WTC11 (cell line): ENCODE data around the gene SRP9. TPM values are rescaled to one million over a fixed set of nuclear protein-coding genes. Genes with fewer than 3 reads are reported as not detected.

Experiments used
- ATAC-seq: fragments of 200-7000 bp; cut with Tn5 transposase; 2 replicates; pipeline ENCODE4 v1.10.0; 2021; ENCODE audit warnings: mild to moderate bottlenecking, moderate library complexity
- CTCF ChIA-PET: fragments of 300-600 bp; sonication (Branson Sonifier 250); formaldehyde crosslinking; loops from one replicate; lab custom pipeline; 2021; ENCODE audit warnings: antibody characterized with exemption; lab: Charles Lee
- POLR2A ChIA-PET: fragments of 350-600 bp; sonication (Branson Sonifier 250); formaldehyde crosslinking; loops from one replicate; lab custom pipeline; 2021; ENCODE audit warnings: antibody characterized with exemption; lab: Charles Lee
- DNase-seq: peaks from one replicate; pipeline ENCODE4 v3.0.0; 2021; ENCODE audit warnings: low spot score
- H3K27ac Mint-ChIP-seq: 2 replicates; pipeline ENCODE4 v1.8.0; 2021; ENCODE audit warnings: mixed read lengths
- H3K27me3 Mint-ChIP-seq: 2 replicates; pipeline ENCODE4 v1.8.0; 2021; ENCODE audit warnings: low read depth, mild to moderate bottlenecking, moderate library complexity, mixed read lengths
- H3K36me3 Mint-ChIP-seq: 2 replicates; pipeline ENCODE4 v1.8.0; 2021; ENCODE audit warnings: mixed read lengths
- H3K4me1 Mint-ChIP-seq: 2 replicates; pipeline ENCODE4 v1.8.0; 2022; ENCODE audit warnings: mixed read lengths
- H3K4me3 Mint-ChIP-seq: 2 replicates; pipeline ENCODE4 v1.8.0; 2021; ENCODE audit warnings: mild to moderate bottlenecking, moderate library complexity, mixed read lengths
- H3K9me3 Mint-ChIP-seq: 2 replicates; pipeline ENCODE4 v1.8.0; 2021; ENCODE audit warnings: mixed read lengths
- ATF1 ChIP-seq: sonication (generic); formaldehyde crosslinking; IDR thresholded peaks from 2 replicates; pipeline ENCODE4 v1.8.1; 2023; ENCODE audit warnings: mild to moderate bottlenecking, moderate library complexity, missing genetic modification reagents
- CREB1 ChIP-seq: sonication (generic); formaldehyde crosslinking; IDR thresholded peaks from 2 replicates; pipeline ENCODE4 v1.8.0; 2023; ENCODE audit warnings: mild to moderate bottlenecking, missing genetic modification reagents
- GABPB1 ChIP-seq: sonication (generic); formaldehyde crosslinking; IDR thresholded peaks from 2 replicates; pipeline ENCODE4 v1.8.1; 2023; ENCODE audit warnings: mild to moderate bottlenecking, missing genetic modification reagents
- GRHL2 ChIP-seq: fragments of 250-450 bp; sonication (Bioruptor Pico); IDR thresholded peaks from 2 replicates; pipeline ENCODE4 v1.8.0; 2022; ENCODE audit warnings: mild to moderate bottlenecking, moderate library complexity; ENCODE audit not compliant: insufficient replicate concordance, severe bottlenecking
- JUN ChIP-seq: sonication (generic); formaldehyde crosslinking; IDR thresholded peaks from 2 replicates; pipeline ENCODE4 v1.8.0; 2023; ENCODE audit warnings: mild to moderate bottlenecking, missing genetic modification reagents
- OVOL2 ChIP-seq: fragments of 250-450 bp; sonication (Bioruptor Pico); IDR thresholded peaks from 2 replicates; pipeline ENCODE4 v1.9.0; 2021; ENCODE audit warnings: mild to moderate bottlenecking, borderline replicate concordance
- PRRX2 ChIP-seq: fragments of 250-450 bp; sonication (Bioruptor Pico); IDR thresholded peaks from 2 replicates; pipeline ENCODE4 v1.8.0; 2021; ENCODE audit warnings: mild to moderate bottlenecking
- RORB ChIP-seq: fragments of 250-450 bp; sonication (Bioruptor Pico); IDR thresholded peaks from 2 replicates; pipeline ENCODE4 v1.9.0; 2021; ENCODE audit warnings: mild to moderate bottlenecking
- SP1 ChIP-seq: sonication (generic); formaldehyde crosslinking; conservative IDR thresholded peaks from 2 replicates; pipeline ENCODE4 v1.8.1; 2022; ENCODE audit warnings: missing genetic modification reagents
- TEAD4 ChIP-seq: sonication (generic); formaldehyde crosslinking; IDR thresholded peaks from 2 replicates; pipeline ENCODE4 v1.8.0; 2022; ENCODE audit warnings: mild to moderate bottlenecking, missing genetic modification reagents
- ZNF219 ChIP-seq: sonication (generic); formaldehyde crosslinking; IDR thresholded peaks from 2 replicates; pipeline ENCODE4 v1.8.0; 2023; ENCODE audit warnings: missing genetic modification reagents, mild to moderate bottlenecking, borderline replicate concordance
- ZNF232 ChIP-seq: sonication (generic); formaldehyde crosslinking; IDR thresholded peaks from 2 replicates; pipeline ENCODE4 v1.8.0; 2022; ENCODE audit warnings: mild to moderate bottlenecking, missing genetic modification reagents
- ZNF317 ChIP-seq: sonication (generic); formaldehyde crosslinking; IDR thresholded peaks from 2 replicates; pipeline ENCODE4 v1.8.1; 2023; ENCODE audit warnings: low read depth, mild to moderate bottlenecking, moderate library complexity, missing genetic modification reagents, borderline replicate concordance
- ZNF396 ChIP-seq: fragments of 250-450 bp; sonication (Bioruptor Pico); IDR thresholded peaks from 2 replicates; pipeline ENCODE4 v1.8.0; 2021; ENCODE audit warnings: mild to moderate bottlenecking, moderate library complexity, borderline replicate concordance
- ZNF423 ChIP-seq: fragments of 250-450 bp; sonication (Bioruptor Pico); IDR thresholded peaks from 2 replicates; pipeline ENCODE4 v2.1.2; 2022; ENCODE audit warnings: mild to moderate bottlenecking, moderate library complexity
- total RNA-seq: library from RNA; stranded (reverse); gene quantifications from 3 replicates; pipeline ENCODE4 v1.2.3, GENCODE V29; 2021
- TF ChIP-seq, protein P1 (sequence below): sonication (generic); formaldehyde crosslinking; IDR thresholded peaks from 2 replicates; pipeline ENCODE4 v1.8.1; 2022; ENCODE audit warnings: mild to moderate bottlenecking, missing genetic modification reagents, moderate library complexity, borderline replicate concordance
- TF ChIP-seq, protein P2 (sequence below): sonication (generic); formaldehyde crosslinking; IDR thresholded peaks from 2 replicates; pipeline ENCODE4 v1.8.1; 2022; ENCODE audit warnings: mild to moderate bottlenecking, moderate library complexity, missing genetic modification reagents
- TF ChIP-seq, protein P3 (sequence below): fragments of 200-600 bp; IDR thresholded peaks from 2 replicates; pipeline ENCODE4 v1.8.0; 2022; ENCODE audit warnings: antibody characterized with exemption
- TF ChIP-seq, protein P4 (sequence below): fragments of 250-450 bp; sonication (Bioruptor Pico); IDR thresholded peaks from 2 replicates; pipeline ENCODE4 v1.9.0; 2021; ENCODE audit warnings: mild to moderate bottlenecking
- TF ChIP-seq, protein P5 (sequence below): sonication (generic); formaldehyde crosslinking; IDR thresholded peaks from 2 replicates; pipeline ENCODE4 v1.8.1; 2023; ENCODE audit warnings: mild to moderate bottlenecking, missing genetic modification reagents
- TF ChIP-seq, protein P6 (sequence below): sonication (generic); formaldehyde crosslinking; IDR thresholded peaks from 2 replicates; pipeline ENCODE4 v1.8.1; 2022; ENCODE audit warnings: low read depth, missing genetic modification reagents, borderline replicate concordance
- TF ChIP-seq, protein P7 (sequence below): sonication (generic); formaldehyde crosslinking; IDR thresholded peaks from 2 replicates; pipeline ENCODE4 v1.8.0; 2022; ENCODE audit warnings: mild to moderate bottlenecking, missing genetic modification reagents
- TF ChIP-seq, protein P8 (sequence below): sonication (generic); formaldehyde crosslinking; conservative IDR thresholded peaks from 2 replicates; pipeline ENCODE4 v1.8.1; 2023; ENCODE audit warnings: mild to moderate bottlenecking, low read depth, missing genetic modification reagents, moderate library complexity

Gene SRP9
- total RNA-seq, 1 experiment from 2014 or later: 375 TPM

DNA sequence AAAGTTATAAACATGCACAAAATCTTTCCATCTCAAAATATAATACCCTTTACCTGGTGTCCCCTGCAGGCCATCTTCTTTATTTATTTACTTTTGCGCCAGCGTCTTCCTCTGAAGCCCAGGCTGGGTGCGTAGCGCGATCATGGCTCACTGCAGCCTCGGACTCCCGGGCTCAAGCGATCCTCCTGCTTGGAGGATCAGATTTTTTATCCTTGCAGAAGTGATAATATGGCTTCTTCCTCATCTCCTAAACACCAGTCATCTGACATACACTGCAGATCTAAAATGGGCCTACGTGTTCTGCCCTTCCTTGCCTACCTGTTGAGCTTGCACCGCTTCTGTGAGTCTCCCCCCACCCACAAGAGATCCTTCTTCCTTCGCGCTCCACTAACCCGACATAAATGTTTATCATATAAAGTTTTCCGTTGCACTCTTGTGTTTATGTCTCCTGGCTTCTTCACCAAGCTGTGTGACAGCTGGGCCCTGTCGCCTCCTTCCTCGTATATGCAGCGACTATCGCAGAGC lies 506 bp upstream of the SRP9 start:
- Mint-ChIP-seq H3K4me1 (peaks cover 40% of the 10 kb centered on the region), H3K27ac (no peak overlapping the region), H3K4me3 (no peak overlapping the region), H3K9me3 (no peaks in the 10 kb centered on the region), H3K36me3 (peaks cover 9% of the 10 kb centered on the region), H3K27me3 (no peaks in the 10 kb centered on the region)
- ChIA-PET POLR2A (interaction anchor here (0.6 to 2.5 kb wide), 19 partner anchors 8 to 302 kb away, joined by 3 to 10 read pairs (median 5); partner anchors contain the start of genes ENAH, EPHX1, PYCR2 and TMEM63A), CTCF (interaction anchor here (0.6 to 4.1 kb wide), 44 partner anchors 9 to 714 kb away, joined by 3 to 45 read pairs (median 4); partner anchors contain the start of genes ENAH, EPHX1, PYCR2 and TMEM63A)
- no peak for TF ChIP-seq ZNF317 (CRISPR knock-in tag)
- no peak for TF ChIP-seq ZNF219 (CRISPR knock-in tag)
- TF ChIP-seq, protein P1, sequence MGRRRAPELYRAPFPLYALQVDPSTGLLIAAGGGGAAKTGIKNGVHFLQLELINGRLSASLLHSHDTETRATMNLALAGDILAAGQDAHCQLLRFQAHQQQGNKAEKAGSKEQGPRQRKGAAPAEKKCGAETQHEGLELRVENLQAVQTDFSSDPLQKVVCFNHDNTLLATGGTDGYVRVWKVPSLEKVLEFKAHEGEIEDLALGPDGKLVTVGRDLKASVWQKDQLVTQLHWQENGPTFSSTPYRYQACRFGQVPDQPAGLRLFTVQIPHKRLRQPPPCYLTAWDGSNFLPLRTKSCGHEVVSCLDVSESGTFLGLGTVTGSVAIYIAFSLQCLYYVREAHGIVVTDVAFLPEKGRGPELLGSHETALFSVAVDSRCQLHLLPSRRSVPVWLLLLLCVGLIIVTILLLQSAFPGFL: no peak
- TF ChIP-seq, protein P2, sequence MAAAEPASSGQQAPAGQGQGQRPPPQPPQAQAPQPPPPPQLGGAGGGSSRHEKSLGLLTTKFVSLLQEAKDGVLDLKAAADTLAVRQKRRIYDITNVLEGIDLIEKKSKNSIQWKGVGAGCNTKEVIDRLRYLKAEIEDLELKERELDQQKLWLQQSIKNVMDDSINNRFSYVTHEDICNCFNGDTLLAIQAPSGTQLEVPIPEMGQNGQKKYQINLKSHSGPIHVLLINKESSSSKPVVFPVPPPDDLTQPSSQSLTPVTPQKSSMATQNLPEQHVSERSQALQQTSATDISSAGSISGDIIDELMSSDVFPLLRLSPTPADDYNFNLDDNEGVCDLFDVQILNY (CRISPR knock-in tag): no peak
- TF ChIP-seq, protein P3, sequence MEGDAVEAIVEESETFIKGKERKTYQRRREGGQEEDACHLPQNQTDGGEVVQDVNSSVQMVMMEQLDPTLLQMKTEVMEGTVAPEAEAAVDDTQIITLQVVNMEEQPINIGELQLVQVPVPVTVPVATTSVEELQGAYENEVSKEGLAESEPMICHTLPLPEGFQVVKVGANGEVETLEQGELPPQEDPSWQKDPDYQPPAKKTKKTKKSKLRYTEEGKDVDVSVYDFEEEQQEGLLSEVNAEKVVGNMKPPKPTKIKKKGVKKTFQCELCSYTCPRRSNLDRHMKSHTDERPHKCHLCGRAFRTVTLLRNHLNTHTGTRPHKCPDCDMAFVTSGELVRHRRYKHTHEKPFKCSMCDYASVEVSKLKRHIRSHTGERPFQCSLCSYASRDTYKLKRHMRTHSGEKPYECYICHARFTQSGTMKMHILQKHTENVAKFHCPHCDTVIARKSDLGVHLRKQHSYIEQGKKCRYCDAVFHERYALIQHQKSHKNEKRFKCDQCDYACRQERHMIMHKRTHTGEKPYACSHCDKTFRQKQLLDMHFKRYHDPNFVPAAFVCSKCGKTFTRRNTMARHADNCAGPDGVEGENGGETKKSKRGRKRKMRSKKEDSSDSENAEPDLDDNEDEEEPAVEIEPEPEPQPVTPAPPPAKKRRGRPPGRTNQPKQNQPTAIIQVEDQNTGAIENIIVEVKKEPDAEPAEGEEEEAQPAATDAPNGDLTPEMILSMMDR: no peak
- TF ChIP-seq ZNF423 (CRISPR knock-in tag): no peak
- TF ChIP-seq ZNF232: no peak
- TF ChIP-seq JUN: no peak
- TF ChIP-seq ZNF396 (CRISPR knock-in tag): no peak
- TF ChIP-seq, protein P4, sequence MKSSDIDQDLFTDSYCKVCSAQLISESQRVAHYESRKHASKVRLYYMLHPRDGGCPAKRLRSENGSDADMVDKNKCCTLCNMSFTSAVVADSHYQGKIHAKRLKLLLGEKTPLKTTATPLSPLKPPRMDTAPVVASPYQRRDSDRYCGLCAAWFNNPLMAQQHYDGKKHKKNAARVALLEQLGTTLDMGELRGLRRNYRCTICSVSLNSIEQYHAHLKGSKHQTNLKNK (CRISPR knock-in tag): no peak
- no peak for TF ChIP-seq ATF1
- no peak for TF ChIP-seq SP1 (CRISPR knock-in tag)
- no peak for TF ChIP-seq PRRX2 (CRISPR knock-in tag)
- TF ChIP-seq, protein P5, sequence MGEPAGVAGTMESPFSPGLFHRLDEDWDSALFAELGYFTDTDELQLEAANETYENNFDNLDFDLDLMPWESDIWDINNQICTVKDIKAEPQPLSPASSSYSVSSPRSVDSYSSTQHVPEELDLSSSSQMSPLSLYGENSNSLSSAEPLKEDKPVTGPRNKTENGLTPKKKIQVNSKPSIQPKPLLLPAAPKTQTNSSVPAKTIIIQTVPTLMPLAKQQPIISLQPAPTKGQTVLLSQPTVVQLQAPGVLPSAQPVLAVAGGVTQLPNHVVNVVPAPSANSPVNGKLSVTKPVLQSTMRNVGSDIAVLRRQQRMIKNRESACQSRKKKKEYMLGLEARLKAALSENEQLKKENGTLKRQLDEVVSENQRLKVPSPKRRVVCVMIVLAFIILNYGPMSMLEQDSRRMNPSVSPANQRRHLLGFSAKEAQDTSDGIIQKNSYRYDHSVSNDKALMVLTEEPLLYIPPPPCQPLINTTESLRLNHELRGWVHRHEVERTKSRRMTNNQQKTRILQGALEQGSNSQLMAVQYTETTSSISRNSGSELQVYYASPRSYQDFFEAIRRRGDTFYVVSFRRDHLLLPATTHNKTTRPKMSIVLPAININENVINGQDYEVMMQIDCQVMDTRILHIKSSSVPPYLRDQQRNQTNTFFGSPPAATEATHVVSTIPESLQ (CRISPR knock-in tag): no peak
- TF ChIP-seq CREB1 (CRISPR knock-in tag): no peak
- no peak for TF ChIP-seq GABPB1 (CRISPR knock-in tag)
- TF ChIP-seq, protein P6, sequence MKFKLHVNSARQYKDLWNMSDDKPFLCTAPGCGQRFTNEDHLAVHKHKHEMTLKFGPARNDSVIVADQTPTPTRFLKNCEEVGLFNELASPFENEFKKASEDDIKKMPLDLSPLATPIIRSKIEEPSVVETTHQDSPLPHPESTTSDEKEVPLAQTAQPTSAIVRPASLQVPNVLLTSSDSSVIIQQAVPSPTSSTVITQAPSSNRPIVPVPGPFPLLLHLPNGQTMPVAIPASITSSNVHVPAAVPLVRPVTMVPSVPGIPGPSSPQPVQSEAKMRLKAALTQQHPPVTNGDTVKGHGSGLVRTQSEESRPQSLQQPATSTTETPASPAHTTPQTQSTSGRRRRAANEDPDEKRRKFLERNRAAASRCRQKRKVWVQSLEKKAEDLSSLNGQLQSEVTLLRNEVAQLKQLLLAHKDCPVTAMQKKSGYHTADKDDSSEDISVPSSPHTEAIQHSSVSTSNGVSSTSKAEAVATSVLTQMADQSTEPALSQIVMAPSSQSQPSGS (CRISPR knock-in tag): no peak
- TF ChIP-seq RORB (CRISPR knock-in tag): no peak
- DNase-seq: no peak
- ATAC-seq: no peak

DNA sequence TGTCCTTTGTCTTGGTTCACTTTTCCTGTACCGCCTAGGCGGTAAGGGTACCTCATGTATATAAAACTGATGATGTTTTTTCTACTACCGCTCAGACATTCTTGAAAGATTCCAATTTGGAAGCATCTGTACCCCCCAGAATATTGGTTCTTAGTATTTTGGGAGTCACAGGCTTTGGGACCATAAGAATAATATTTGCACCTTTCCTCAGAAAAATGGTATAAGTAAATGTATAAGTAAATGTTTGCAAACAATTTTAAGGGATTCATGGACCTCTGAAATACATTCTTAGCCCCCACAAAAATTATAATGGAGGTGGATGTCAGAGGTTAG lies 677 bp downstream of the SRP9 start:
- DNase-seq: no peak
- ChIA-PET CTCF (interaction anchor here (0.6 to 4.1 kb wide), 23 partner anchors 8 to 337 kb away, joined by 3 to 45 read pairs (median 5); partner anchors contain the start of genes ENAH, EPHX1 and PYCR2), POLR2A (interaction anchor here (0.5 to 2.5 kb wide), 18 partner anchors 9 to 303 kb away, joined by 3 to 10 read pairs (median 5); partner anchors contain the start of genes ENAH, EPHX1, H3-3A and PYCR2)
- no peaks in the 10 kb centered on the region for H3K27me3 Mint-ChIP-seq
- peaks cover 42% of the 10 kb centered on the region for H3K4me1 Mint-ChIP-seq
- ATAC-seq: no peak
- H3K4me3 Mint-ChIP-seq: no peak overlapping the region
- H3K27ac Mint-ChIP-seq: no peak overlapping the region
- peaks cover 10% of the 10 kb centered on the region for H3K36me3 Mint-ChIP-seq
- no peaks in the 10 kb centered on the region for H3K9me3 Mint-ChIP-seq
- TF ChIP-seq GRHL2 (CRISPR knock-in tag): no peak
- TF ChIP-seq, protein P7, sequence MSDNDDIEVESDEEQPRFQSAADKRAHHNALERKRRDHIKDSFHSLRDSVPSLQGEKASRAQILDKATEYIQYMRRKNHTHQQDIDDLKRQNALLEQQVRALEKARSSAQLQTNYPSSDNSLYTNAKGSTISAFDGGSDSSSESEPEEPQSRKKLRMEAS (CRISPR knock-in tag): no peak
- TF ChIP-seq, protein P8, sequence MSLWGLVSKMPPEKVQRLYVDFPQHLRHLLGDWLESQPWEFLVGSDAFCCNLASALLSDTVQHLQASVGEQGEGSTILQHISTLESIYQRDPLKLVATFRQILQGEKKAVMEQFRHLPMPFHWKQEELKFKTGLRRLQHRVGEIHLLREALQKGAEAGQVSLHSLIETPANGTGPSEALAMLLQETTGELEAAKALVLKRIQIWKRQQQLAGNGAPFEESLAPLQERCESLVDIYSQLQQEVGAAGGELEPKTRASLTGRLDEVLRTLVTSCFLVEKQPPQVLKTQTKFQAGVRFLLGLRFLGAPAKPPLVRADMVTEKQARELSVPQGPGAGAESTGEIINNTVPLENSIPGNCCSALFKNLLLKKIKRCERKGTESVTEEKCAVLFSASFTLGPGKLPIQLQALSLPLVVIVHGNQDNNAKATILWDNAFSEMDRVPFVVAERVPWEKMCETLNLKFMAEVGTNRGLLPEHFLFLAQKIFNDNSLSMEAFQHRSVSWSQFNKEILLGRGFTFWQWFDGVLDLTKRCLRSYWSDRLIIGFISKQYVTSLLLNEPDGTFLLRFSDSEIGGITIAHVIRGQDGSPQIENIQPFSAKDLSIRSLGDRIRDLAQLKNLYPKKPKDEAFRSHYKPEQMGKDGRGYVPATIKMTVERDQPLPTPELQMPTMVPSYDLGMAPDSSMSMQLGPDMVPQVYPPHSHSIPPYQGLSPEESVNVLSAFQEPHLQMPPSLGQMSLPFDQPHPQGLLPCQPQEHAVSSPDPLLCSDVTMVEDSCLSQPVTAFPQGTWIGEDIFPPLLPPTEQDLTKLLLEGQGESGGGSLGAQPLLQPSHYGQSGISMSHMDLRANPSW (CRISPR knock-in tag): no peak
- TF ChIP-seq, protein P1: no peak
- TF ChIP-seq OVOL2 (CRISPR knock-in tag): no peak
- TF ChIP-seq TEAD4 (CRISPR knock-in tag): no peak
